H9 (cell line): Measurements from ENCODE around the gene NUP54. TPM values are rescaled to one million over a fixed set of nuclear protein-coding genes. Genes with fewer than 3 reads are reported as not detected.

ENCODE experiments used
- DNase-seq: peaks from one replicate; pipeline ENCODE4 v3.0.0-alpha.2; 2017
- H2AFZ ChIP-seq: one replicate; pipeline ENCODE4 v1.6.1; 2013; ENCODE audit warnings: mild to moderate bottlenecking, low read length, control low read depth, moderate library complexity
- H2AK5ac ChIP-seq: 2 replicates; pipeline ENCODE4 v1.6.1; 2013; ENCODE audit warnings: low read length, control low read depth, mixed read lengths; ENCODE audit not compliant: insufficient read length
- H2BK120ac ChIP-seq: one replicate; pipeline ENCODE4 v1.6.1; 2013; ENCODE audit warnings: low read depth, mild to moderate bottlenecking, low read length, control low read depth, inconsistent platforms; ENCODE audit not compliant: poor library complexity, severe bottlenecking
- H2BK12ac ChIP-seq: 2 replicates; pipeline ENCODE4 v1.6.1; 2013; ENCODE audit warnings: low read length, control low read depth, mixed read lengths, low read depth; ENCODE audit not compliant: insufficient read length
- H2BK15ac ChIP-seq: 2 replicates; pipeline ENCODE4 v1.6.1; 2013; ENCODE audit warnings: low read depth, low read length, control low read depth
- H2BK20ac ChIP-seq: one replicate; pipeline ENCODE4 v1.6.1; 2013; ENCODE audit warnings: low read depth, mild to moderate bottlenecking, low read length, control low read depth, inconsistent platforms; ENCODE audit not compliant: poor library complexity, severe bottlenecking
- H2BK5ac ChIP-seq: 2 replicates; pipeline ENCODE4 v1.6.1; 2013; ENCODE audit warnings: low read length, control low read depth, mixed read lengths; ENCODE audit not compliant: insufficient read length
- H3K14ac ChIP-seq: 2 replicates; pipeline ENCODE4 v1.6.1; 2013; ENCODE audit warnings: low read length, control low read depth; ENCODE audit not compliant: insufficient read depth
- H3K18ac ChIP-seq: 2 replicates; pipeline ENCODE4 v1.6.1; 2013; ENCODE audit warnings: low read depth, mild to moderate bottlenecking, mixed read lengths, low read length, control low read depth; ENCODE audit not compliant: insufficient read length
- H3K23ac ChIP-seq: 2 replicates; pipeline ENCODE4 v1.6.1; 2013; ENCODE audit warnings: low read length, control low read depth, mixed read lengths, low read depth; ENCODE audit not compliant: insufficient read length
- H3K23me2 ChIP-seq: 2 replicates; pipeline ENCODE4 v1.6.1; 2013; ENCODE audit warnings: low read depth, mild to moderate bottlenecking, mixed read lengths, low read length, control low read depth; ENCODE audit not compliant: insufficient read length, poor library complexity, severe bottlenecking
- H3K27ac ChIP-seq: 2 replicates; pipeline ENCODE4 v1.5.1; 2013; ENCODE audit warnings: low read length, control low read depth, mixed read lengths, low read depth; ENCODE audit not compliant: insufficient read length
- H3K27me3 ChIP-seq: 2 replicates; pipeline ENCODE4 v1.6.1; 2013; ENCODE audit warnings: low read length, control low read depth, inconsistent platforms; ENCODE audit not compliant: insufficient read depth
- H3K4ac ChIP-seq: 2 replicates; pipeline ENCODE4 v1.6.1; 2013; ENCODE audit warnings: low read depth, mild to moderate bottlenecking, control low read depth, inconsistent platforms, low read length, moderate library complexity
- H3K4me1 ChIP-seq: 2 replicates; pipeline ENCODE4 v1.6.1; 2013; ENCODE audit warnings: low read length, control low read depth, inconsistent platforms; ENCODE audit not compliant: insufficient read depth
- H3K4me2 ChIP-seq: 2 replicates; pipeline ENCODE4 v1.6.1; 2013; ENCODE audit warnings: low read length, control low read depth, mixed read lengths; ENCODE audit not compliant: insufficient read length, insufficient read depth
- H3K56ac ChIP-seq: 2 replicates; pipeline ENCODE4 v1.6.1; 2013; ENCODE audit warnings: low read depth, mild to moderate bottlenecking, mixed read lengths, low read length, control low read depth; ENCODE audit not compliant: insufficient read length
- H3K79me1 ChIP-seq: 2 replicates; pipeline ENCODE4 v1.6.1; 2013; ENCODE audit warnings: low read depth, mild to moderate bottlenecking, moderate library complexity, low read length, control low read depth, inconsistent platforms; ENCODE audit not compliant: insufficient read depth, poor library complexity, severe bottlenecking
- H3K79me2 ChIP-seq: 2 replicates; pipeline ENCODE4 v1.6.1; 2013; ENCODE audit warnings: low read length, control low read depth, inconsistent platforms; ENCODE audit not compliant: insufficient read depth
- H3K9ac ChIP-seq: 2 replicates; pipeline ENCODE4 v1.6.1; 2013; ENCODE audit warnings: low read length, control low read depth, mixed read lengths; ENCODE audit not compliant: insufficient read length; ENCODE audit errors: extremely low read depth
- H3K9me3 ChIP-seq: one replicate; pipeline ENCODE4 v1.6.1; 2013; ENCODE audit warnings: low read depth, low read length, inconsistent platforms; ENCODE audit not compliant: control insufficient read depth
- H3T11ph ChIP-seq: one replicate; pipeline ENCODE4 v1.6.1; 2013; ENCODE audit warnings: mild to moderate bottlenecking, low read length, control low read depth, inconsistent platforms
- H4K20me1 ChIP-seq: one replicate; pipeline ENCODE4 v1.6.1; 2013; ENCODE audit not compliant: control insufficient read depth, insufficient read length, insufficient read depth
- H4K5ac ChIP-seq: 2 replicates; pipeline ENCODE4 v1.6.1; 2013; ENCODE audit warnings: low read depth, mild to moderate bottlenecking, mixed read lengths, low read length, control low read depth; ENCODE audit not compliant: insufficient read length
- H4K8ac ChIP-seq: replicated peaks from 2 replicates; pipeline ENCODE4 v1.6.1; 2013; ENCODE audit warnings: low read length, control low read depth, mixed read lengths, low read depth; ENCODE audit not compliant: insufficient read length
- H4K91ac ChIP-seq: 2 replicates; pipeline ENCODE4 v1.6.1; 2013; ENCODE audit warnings: low read depth, mild to moderate bottlenecking, moderate library complexity, mixed read lengths, low read length, control low read depth; ENCODE audit not compliant: insufficient read length
- H3K27ac Mint-ChIP-seq, 3 experiments: 2 replicates in 2 of 3; 3 replicates in 1 of 3; pipeline ENCODE4 v1.8.0; 2020 to 2021; ENCODE audit warnings: mixed read lengths in 3 of 3, mild to moderate bottlenecking in 1 of 3, moderate library complexity in 1 of 3
- H3K27me3 Mint-ChIP-seq: 2 replicates; pipeline ENCODE4 v1.8.0; 2021; ENCODE audit warnings: low read depth, mild to moderate bottlenecking, moderate library complexity, mixed read lengths
- H3K36me3 Mint-ChIP-seq, 3 experiments: 2 replicates in 2 of 3; 3 replicates in 1 of 3; pipeline ENCODE4 v1.8.0; 2020 to 2021; ENCODE audit warnings: low read depth in 3 of 3, mixed read lengths in 3 of 3; ENCODE audit not compliant: insufficient read depth in 1 of 3
- H3K4me1 Mint-ChIP-seq, 2 experiments: 2 replicates each; pipeline ENCODE4 v1.8.0; 2020; ENCODE audit warnings: mixed read lengths in 2 of 2
- H3K4me3 Mint-ChIP-seq, 2 experiments: 2 replicates in 1 of 2; 3 replicates in 1 of 2; pipeline ENCODE4 v1.8.0; 2020 to 2021; ENCODE audit warnings: mild to moderate bottlenecking in 2 of 2, mixed read lengths in 2 of 2, moderate library complexity in 1 of 2
- H3K9me3 Mint-ChIP-seq, 2 experiments: 2 replicates in 1 of 2; 3 replicates in 1 of 2; pipeline ENCODE4 v1.8.0; 2020; ENCODE audit warnings: mild to moderate bottlenecking in 2 of 2, mixed read lengths in 2 of 2, moderate library complexity in 1 of 2
- WGBS: extraction: QIAGEN DNeasy Blood & Tissue Kit; methylation state at CpG from one replicate; pipeline ENCODE4 v1.1.7; 2013; ENCODE audit warnings: missing lambda C conversion rate, low lambda C conversion rate, mixed read lengths; ENCODE audit not compliant: insufficient read length; ENCODE audit errors: extremely low coverage; 5-methylcytosine and 5-hydroxymethylcytosine counted together
- total RNA-seq: library from RNA; stranded (reverse); gene quantifications from 2 replicates; pipeline ENCODE4 v1.2.1, GENCODE V29; 2021
- TF ChIP-seq, protein P1 (sequence below): fragments of 200-600 bp; sonication (generic); conservative IDR thresholded peaks from 3 replicates; pipeline ENCODE4 v1.8.0; 2021; ENCODE audit warnings: antibody characterized with exemption, mild to moderate bottlenecking

The NUP54 gene
- total RNA-seq, 1 experiment from 2014 or later = 129 TPM

DNA sequence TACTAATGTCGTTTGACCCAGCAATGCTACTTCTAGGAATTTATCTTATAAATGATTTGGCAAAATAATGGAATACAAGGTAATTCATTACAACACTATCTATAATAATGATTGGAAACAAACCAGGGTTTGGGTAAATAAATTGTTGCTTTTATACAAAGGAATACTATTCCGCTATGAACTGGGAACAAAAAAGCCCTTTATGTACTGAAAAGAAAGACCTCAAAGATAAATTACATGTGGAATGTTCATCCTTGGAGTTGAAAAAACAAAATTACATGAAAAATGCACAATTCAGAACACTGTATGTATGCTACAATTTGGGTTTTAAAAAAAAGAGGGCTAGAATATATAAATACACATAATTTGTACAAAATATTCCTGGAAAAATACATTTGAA, 5.2 kb upstream of the NUP54 start:
- Histone ChIP-seq H3K9me3 (no peaks in the 10 kb centered on the region), H3K27ac (no peak overlapping the region), H3K79me2 (no peaks in the 10 kb centered on the region; the same call in 1 of the 2 replicates), H3K23me2 (peaks cover 6% of the 10 kb centered on the region), H2BK120ac (no peak overlapping the region), H3K4me1 (no peaks in the 10 kb centered on the region), H3K9ac (no peak overlapping the region), H3K27me3 (no peaks in the 10 kb centered on the region), H2BK5ac (no peak overlapping the region), H4K20me1 (no peaks in the 10 kb centered on the region), H3K79me1 (no peaks in the 10 kb centered on the region), H4K8ac (no peak overlapping the region), H2BK20ac (no peak overlapping the region), H4K5ac (no peak overlapping the region), H2BK15ac (no peak overlapping the region), H3T11ph (no peak overlapping the region), H2AFZ (no peak overlapping the region), H3K4ac (no peak overlapping the region), H3K18ac (no peak overlapping the region), H4K91ac (no peak overlapping the region), H2AK5ac (no peak overlapping the region), H3K4me2 (no peak overlapping the region), H3K56ac (no peak overlapping the region), H3K23ac (no peak overlapping the region), H3K14ac (no peak overlapping the region), H2BK12ac (no peak overlapping the region)
- Mint-ChIP-seq H3K27me3 (peaks cover 5% of the 10 kb centered on the region), H3K36me3 (peaks cover 0 to 7% (median 6%) of the 10 kb centered on the region in 3 experiments; a peak in 3 of 7 replicates), H3K27ac (no peak overlapping the region), H3K4me1 (peaks cover 9 to 14% of the 10 kb centered on the region in 2 experiments), H3K9me3 (peaks cover 0 to 3% of the 10 kb centered on the region in 2 experiments; a peak in 1 of 5 replicates), H3K4me3 (no peak overlapping the region)
- no peak for DNase-seq
- no CpG with 5 or more reads among the region's 2 CpGs for WGBS
- TF ChIP-seq, protein P1, sequence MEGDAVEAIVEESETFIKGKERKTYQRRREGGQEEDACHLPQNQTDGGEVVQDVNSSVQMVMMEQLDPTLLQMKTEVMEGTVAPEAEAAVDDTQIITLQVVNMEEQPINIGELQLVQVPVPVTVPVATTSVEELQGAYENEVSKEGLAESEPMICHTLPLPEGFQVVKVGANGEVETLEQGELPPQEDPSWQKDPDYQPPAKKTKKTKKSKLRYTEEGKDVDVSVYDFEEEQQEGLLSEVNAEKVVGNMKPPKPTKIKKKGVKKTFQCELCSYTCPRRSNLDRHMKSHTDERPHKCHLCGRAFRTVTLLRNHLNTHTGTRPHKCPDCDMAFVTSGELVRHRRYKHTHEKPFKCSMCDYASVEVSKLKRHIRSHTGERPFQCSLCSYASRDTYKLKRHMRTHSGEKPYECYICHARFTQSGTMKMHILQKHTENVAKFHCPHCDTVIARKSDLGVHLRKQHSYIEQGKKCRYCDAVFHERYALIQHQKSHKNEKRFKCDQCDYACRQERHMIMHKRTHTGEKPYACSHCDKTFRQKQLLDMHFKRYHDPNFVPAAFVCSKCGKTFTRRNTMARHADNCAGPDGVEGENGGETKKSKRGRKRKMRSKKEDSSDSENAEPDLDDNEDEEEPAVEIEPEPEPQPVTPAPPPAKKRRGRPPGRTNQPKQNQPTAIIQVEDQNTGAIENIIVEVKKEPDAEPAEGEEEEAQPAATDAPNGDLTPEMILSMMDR = no peak
